Activated naive CD8-positive, alpha-beta T cell treated with anti-CD3 and anti-CD28 coated beads for 36 hours (primary cell): ENCODE measurements around the gene PAX2. TPM values are rescaled to one million over a fixed set of nuclear protein-coding genes. Genes with fewer than 3 reads are reported as not detected.

Experiments used
- DNase-seq: peaks from one replicate; pipeline ENCODE4 v3.0.0; 2021
- H3K27ac Mint-ChIP-seq: one replicate; pipeline ENCODE4 v1.8.0; 2022; ENCODE audit warnings: mild to moderate bottlenecking, moderate library complexity, mixed read lengths
- H3K27me3 Mint-ChIP-seq: one replicate; pipeline ENCODE4 v1.8.0; 2022; ENCODE audit warnings: mild to moderate bottlenecking, mixed read lengths
- H3K36me3 Mint-ChIP-seq: one replicate; pipeline ENCODE4 v1.8.0; 2021; ENCODE audit warnings: mild to moderate bottlenecking, mixed read lengths
- H3K4me1 Mint-ChIP-seq: one replicate; pipeline ENCODE4 v1.8.0; 2021; ENCODE audit warnings: mixed read lengths
- H3K4me3 Mint-ChIP-seq: one replicate; pipeline ENCODE4 v1.8.0; 2022; ENCODE audit warnings: mild to moderate bottlenecking, moderate library complexity, mixed read lengths
- H3K9me3 Mint-ChIP-seq: one replicate; pipeline ENCODE4 v1.8.0; 2022; ENCODE audit warnings: mixed read lengths
- total RNA-seq, 2 experiments: library from RNA; stranded (reverse); gene quantifications; one replicate each; pipeline ENCODE4 v1.2.3, GENCODE V29; 2021

The PAX2 gene
- total RNA-seq, 2 experiments from 2014 or later = not detected

DNA sequence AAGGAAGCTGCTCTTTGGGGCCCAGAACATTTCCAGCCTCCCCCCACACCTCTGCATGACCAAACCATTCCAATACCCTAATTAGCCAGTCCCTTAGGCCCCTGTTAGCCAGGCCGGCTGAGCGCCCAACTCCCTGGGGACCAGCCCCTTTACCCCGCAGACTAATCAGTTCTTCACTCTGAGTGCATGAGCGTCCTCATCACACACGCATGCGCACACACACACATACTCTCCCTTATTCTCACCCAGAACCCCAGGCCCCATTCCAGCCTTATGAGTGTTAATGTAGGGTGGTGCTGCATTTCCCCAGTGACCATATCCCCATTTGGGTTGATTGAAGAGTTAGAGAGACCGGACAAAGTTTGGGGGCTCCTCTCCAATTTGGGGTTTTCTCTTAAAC lies 90.4 kb downstream of the PAX2 start:
- Mint-ChIP-seq H3K27me3 (peaks cover 45% of the 10 kb centered on the region), H3K9me3 (no peaks in the 10 kb centered on the region), H3K4me3 (no peak overlapping the region)

DNA sequence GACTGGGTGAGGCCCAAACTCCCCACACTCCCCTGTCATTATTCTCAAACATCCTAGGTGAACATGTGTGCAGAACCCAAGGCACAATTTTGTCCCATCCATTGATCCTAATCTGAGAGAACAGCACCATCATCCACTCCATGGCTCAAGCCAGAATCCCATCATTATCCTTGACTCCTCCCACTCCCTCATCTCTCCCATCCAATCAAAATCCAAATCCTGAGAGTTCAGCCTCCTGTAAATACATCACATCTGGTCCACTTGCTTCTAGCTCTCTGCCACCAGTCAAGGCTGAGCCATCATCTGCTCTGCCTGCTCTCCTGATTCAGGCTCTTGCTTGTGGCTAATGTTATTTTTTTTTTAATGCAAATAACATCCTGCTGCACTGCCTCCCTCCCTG lies 91.5 kb downstream of the PAX2 start:
- Mint-ChIP-seq H3K27ac (no peak overlapping the region), H3K4me3 (no peak overlapping the region), H3K9me3 (no peaks in the 10 kb centered on the region), H3K27me3 (peaks cover 34% of the 10 kb centered on the region), H3K4me1 (no peaks in the 10 kb centered on the region), H3K36me3 (no peaks in the 10 kb centered on the region)
- DNase-seq = no peak

More for the DNA sequence above, 90.4 kb downstream of the PAX2 start:
- H3K36me3 Mint-ChIP-seq = no peaks in the 10 kb centered on the region
- DNase-seq = no peak
- no peak overlapping the region for H3K27ac Mint-ChIP-seq
- H3K4me1 Mint-ChIP-seq = peaks cover 1% of the 10 kb centered on the region

DNA sequence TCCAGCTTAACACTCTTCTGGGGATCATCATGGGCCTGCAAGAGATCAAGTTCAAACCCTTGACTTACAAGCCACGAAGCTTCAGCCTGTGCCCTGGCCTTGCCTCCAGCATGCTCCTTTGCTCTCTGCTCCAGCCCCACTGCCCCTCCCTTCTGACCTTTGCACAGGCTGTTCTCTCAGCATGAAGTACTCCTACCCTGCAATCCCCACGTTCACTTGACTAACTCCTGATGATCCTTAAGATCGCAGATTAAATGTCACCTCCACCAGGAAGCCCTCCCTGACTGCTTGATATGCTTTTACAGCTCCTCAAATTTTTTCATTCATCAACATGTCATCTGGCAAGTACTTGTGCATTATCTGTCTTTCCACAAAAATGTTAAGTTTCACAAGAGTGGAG lies 91.9 kb downstream of the PAX2 start:
- H3K27me3 Mint-ChIP-seq = peaks cover 30% of the 10 kb centered on the region
- no peak overlapping the region for H3K27ac Mint-ChIP-seq
- H3K36me3 Mint-ChIP-seq = no peaks in the 10 kb centered on the region
- DNase-seq = no peak
- no peaks in the 10 kb centered on the region for H3K4me1 Mint-ChIP-seq
- H3K9me3 Mint-ChIP-seq = no peaks in the 10 kb centered on the region
- H3K4me3 Mint-ChIP-seq = no peak overlapping the region

DNA sequence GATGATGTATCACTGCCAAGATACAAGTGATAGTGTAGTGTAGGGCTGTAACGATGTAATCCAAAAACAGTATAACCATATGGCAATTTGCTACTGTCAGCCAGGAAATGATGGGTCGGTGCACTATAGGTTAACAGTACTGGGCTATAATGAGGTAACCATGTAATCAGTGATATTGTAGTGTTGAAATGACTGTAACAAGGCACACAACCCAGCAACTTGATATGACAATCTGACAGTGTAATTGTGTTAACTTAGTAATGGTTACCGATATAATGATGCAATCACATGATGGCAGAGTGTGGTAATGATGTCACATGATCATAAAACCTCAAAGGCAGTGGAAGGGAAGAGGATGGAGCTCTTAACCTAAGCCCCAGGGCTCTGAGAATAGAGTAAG lies 93.6 kb downstream of the PAX2 start:
- no peak for DNase-seq
- Mint-ChIP-seq H3K36me3 (no peaks in the 10 kb centered on the region), H3K27me3 (peaks cover 18% of the 10 kb centered on the region), H3K4me1 (no peaks in the 10 kb centered on the region), H3K4me3 (no peak overlapping the region), H3K27ac (no peak overlapping the region), H3K9me3 (no peaks in the 10 kb centered on the region)

DNA sequence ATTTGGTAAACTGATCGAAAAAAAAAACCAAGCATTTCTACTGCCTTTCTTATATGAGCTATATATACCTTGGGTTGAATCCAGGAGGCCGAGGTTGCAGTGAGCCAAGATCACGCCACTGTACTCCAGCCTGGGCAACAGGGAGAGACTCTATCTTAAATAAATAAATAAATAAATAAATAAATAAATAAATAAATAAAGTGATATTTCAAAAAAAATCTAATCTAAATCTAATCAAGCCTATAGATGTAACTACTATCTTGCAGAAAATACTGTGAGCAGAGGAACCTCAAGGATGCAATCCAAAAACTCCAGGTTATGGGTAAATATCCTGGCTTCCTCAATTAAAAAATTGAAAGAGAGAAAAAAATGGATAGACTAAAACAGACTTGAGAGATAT lies 96.1 kb downstream of the PAX2 start:
- DNase-seq = no peak
- no peaks in the 10 kb centered on the region for H3K9me3 Mint-ChIP-seq
- H3K27ac Mint-ChIP-seq = no peak overlapping the region
- H3K4me3 Mint-ChIP-seq = no peak overlapping the region
- H3K36me3 Mint-ChIP-seq = no peaks in the 10 kb centered on the region
- peaks cover 20% of the 10 kb centered on the region for H3K27me3 Mint-ChIP-seq
- no peaks in the 10 kb centered on the region for H3K4me1 Mint-ChIP-seq

DNA sequence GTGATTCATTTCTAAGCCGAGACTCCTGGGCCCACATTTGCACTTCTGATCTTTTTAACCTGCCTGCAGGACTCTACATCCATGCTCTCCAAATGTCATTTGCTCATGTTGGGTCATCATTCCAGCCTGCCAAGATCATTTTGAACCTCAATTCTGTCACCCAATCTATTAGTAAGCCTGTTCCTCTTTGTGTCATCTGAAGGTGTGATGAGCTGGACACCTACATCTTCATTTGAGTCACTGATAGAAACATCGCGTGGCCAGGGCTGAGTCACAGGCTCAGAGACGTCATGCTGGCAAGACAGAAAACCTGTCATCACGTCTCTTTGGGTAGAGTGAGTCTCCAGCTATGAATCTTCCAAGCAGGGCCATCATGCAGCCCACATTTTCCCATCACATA lies 102.1 kb downstream of the PAX2 start:
- peaks cover 6% of the 10 kb centered on the region for H3K4me1 Mint-ChIP-seq
- no peaks in the 10 kb centered on the region for H3K36me3 Mint-ChIP-seq
- no peak overlapping the region for H3K27ac Mint-ChIP-seq
- peak; percentile 45 for DNase-seq
- no peak overlapping the region for H3K4me3 Mint-ChIP-seq
- no peaks in the 10 kb centered on the region for H3K9me3 Mint-ChIP-seq
- peaks cover 63% of the 10 kb centered on the region for H3K27me3 Mint-ChIP-seq

DNA sequence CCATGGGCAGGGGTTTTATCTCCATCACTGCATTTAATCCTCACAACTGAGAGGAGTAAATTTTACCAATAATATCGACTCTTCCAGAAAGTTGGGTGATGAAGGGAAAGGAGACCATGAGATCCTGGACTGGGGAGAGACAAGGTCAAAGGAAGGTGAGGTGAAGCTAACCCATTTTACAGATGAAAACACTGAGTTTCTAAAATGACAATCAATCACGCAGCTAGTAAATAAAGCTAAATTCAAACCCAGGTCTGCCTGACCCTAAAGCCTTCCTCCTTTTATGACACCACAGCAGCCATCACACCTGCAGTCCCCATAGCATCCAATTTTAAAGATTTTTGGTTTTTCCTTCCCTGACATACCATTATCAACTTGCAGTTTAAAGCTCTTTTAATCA lies 103.4 kb downstream of the PAX2 start:
- Mint-ChIP-seq H3K36me3 (no peaks in the 10 kb centered on the region), H3K9me3 (no peaks in the 10 kb centered on the region), H3K4me3 (no peak overlapping the region), H3K27me3 (peaks cover 70% of the 10 kb centered on the region), H3K4me1 (peaks cover 6% of the 10 kb centered on the region), H3K27ac (no peak overlapping the region)
- DNase-seq = no peak

DNA sequence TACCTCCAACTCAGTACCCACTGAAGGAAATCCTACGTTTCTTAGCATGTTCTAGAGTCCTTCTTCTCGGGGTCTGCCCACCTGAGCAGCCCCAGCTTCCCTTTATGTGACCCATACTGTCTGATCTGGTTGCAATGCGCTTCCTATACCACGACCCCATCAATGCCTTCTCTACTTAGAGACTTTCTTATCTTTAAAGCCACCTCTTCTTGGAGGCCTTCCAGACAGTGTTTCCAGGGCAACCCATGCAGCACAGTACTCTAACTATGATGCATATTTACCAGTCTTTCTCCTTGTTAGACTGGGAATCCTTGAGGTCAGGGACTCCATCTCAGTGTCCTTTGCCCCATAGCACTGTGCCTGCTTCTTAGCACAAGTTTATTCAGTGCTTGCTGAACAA lies 112.9 kb downstream of the PAX2 start:
- Mint-ChIP-seq H3K9me3 (no peaks in the 10 kb centered on the region), H3K27me3 (peaks cover 51% of the 10 kb centered on the region)

DNA sequence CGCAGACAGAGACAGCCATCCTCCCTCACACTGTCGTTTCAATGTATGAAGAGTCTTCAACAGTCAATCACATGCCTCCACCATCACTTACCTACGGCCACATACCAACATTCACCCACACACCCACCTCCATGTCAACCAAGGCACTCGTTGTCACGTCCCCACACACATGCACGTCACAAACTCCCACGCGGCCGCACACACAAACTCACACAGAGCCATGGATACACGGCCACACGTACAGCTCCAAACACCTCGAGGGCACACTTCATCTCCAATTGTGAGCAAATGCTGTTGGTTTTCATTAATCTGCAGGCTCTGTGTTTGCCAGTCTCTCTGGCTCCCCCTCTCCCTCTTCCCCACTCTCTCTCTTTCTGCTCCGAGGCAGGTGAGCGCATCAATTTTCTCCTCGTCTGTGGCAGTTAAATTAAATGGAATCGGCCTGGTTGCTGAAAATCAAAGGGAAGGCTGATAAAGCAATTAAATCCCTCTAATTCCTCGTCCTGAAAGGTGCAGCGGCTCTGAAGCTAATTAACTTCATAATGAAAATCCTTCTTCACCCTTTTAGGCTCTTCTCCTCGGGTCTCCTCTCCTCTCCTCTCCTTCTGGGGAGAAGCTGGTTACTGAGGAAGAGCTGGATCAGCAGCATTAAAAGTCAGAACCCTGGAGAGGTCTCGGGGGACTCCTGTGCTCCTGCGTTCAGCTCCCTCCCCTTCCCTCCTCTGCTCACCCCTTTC lies 113.5 kb downstream of the PAX2 start:
- H3K4me3 Mint-ChIP-seq = no peak overlapping the region
- no peaks in the 10 kb centered on the region for H3K9me3 Mint-ChIP-seq
- H3K27ac Mint-ChIP-seq = no peak overlapping the region
- H3K4me1 Mint-ChIP-seq = no peaks in the 10 kb centered on the region
- H3K36me3 Mint-ChIP-seq = no peaks in the 10 kb centered on the region
- H3K27me3 Mint-ChIP-seq = peaks cover 48% of the 10 kb centered on the region
- no peak for DNase-seq

More for the DNA sequence above, 112.9 kb downstream of the PAX2 start:
- H3K4me3 Mint-ChIP-seq = no peak overlapping the region
- H3K36me3 Mint-ChIP-seq = no peaks in the 10 kb centered on the region
- H3K4me1 Mint-ChIP-seq = no peaks in the 10 kb centered on the region
- no peak for DNase-seq
- H3K27ac Mint-ChIP-seq = no peak overlapping the region

DNA sequence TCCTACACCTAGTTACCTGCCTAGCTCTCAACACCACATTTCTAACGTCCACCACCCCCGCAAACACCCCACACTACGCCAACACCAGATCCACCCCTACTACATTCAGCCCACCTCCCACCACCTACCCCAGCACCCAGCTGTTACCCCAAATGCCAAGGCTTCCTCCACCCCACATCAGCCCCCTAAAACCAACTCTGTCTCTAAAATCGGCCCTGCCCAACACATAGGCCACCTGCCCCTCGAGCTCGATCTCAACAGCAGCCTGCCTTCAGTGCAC lies 114.0 kb downstream of the PAX2 start:
- Mint-ChIP-seq H3K36me3 (no peaks in the 10 kb centered on the region), H3K27me3 (peaks cover 44% of the 10 kb centered on the region), H3K27ac (no peak overlapping the region), H3K4me1 (no peaks in the 10 kb centered on the region), H3K9me3 (no peaks in the 10 kb centered on the region), H3K4me3 (no peak overlapping the region)
- no peak for DNase-seq

DNA sequence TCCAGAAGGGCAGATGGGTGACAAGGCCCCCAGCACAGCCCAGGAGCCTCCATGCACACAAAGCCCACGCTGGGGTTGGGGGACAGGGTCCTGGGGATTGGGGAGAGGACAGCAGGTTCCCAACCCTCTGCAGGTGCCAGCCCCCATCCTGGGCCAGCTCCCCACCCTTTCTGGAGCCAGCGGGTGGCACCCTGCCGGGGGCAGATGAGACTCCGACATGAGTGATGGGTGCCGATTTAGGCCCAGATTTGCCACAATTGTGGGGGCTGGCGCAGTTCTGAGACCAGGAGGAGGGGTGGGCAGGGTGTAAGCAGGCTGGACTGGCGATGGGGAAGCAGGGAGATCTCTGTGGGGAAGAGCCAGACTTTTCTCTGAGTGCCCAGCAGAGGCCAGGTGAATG lies 118.1 kb downstream of the PAX2 start:
- H3K27me3 Mint-ChIP-seq = peaks cover 50% of the 10 kb centered on the region
- DNase-seq = no peak
- no peak overlapping the region for H3K4me3 Mint-ChIP-seq
- no peaks in the 10 kb centered on the region for H3K9me3 Mint-ChIP-seq
- H3K4me1 Mint-ChIP-seq = peaks cover 2% of the 10 kb centered on the region
- no peaks in the 10 kb centered on the region for H3K36me3 Mint-ChIP-seq
- no peak overlapping the region for H3K27ac Mint-ChIP-seq

DNA sequence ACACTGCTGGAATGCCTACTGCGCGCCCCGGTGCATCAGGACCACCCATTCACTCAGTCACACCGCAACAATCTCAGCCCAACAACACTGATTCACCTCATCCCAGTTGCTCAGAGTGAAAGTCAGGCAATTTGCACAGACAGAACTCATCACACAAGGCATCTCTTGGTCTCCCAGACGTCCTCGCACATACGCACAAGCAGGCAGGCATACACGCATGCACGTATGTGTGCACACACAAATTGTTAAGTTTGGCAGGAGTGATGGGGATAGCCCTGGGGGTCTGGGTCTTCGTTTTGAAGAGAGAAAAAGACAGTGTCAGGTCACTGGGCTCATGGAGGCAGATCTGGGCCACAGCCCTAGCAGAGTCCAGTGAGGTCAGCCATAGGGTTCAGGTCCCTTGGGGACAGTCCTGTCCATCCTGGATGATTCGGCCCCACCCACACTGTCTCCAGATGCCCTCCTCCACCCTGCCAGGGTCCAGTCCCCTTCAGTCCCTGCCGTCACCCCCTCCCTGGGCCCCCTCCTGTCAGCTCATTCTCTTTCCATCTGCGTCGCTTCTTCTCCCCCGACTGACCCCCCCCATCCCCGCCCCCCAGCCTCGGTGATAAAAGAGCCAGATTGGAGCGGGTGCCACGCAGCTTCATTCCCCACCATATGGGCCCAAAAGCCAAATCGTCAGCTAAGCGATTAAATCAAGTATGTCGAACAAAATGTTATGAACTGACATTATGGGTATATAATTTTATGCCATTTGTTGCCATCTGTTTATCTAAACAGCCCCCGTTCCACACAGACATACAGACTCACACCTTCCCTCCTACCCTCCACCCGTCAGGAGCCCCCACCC lies 118.9 kb downstream of the PAX2 start:
- Mint-ChIP-seq H3K27me3 (peaks cover 41% of the 10 kb centered on the region), H3K36me3 (no peaks in the 10 kb centered on the region), H3K27ac (no peak overlapping the region), H3K9me3 (no peaks in the 10 kb centered on the region), H3K4me3 (no peak overlapping the region), H3K4me1 (peaks cover 2% of the 10 kb centered on the region)
- DNase-seq = no peak

DNA sequence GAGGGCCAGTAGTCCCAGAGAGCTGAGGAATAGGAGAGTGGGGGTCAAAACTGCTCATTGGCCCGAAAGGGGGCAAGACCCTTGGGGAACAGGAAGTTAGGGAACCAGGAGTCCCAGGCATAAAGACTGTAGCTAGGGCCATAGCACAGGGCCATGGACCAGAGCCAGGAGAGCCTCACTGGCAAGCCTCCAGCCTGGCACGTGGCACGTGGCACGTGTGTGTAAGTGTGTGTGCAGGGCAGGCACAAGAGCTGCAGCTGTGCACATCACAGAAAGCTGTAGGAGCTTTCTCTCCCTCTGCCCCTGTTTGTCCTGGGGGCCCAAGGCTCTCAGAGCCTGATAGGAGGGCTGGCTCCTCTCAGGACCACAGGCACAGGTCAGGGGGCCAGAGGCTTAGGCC lies 119.6 kb downstream of the PAX2 start:
- no peak for DNase-seq
- Mint-ChIP-seq H3K36me3 (no peaks in the 10 kb centered on the region), H3K9me3 (no peaks in the 10 kb centered on the region), H3K4me1 (peaks cover 2% of the 10 kb centered on the region), H3K27ac (no peak overlapping the region), H3K4me3 (no peak overlapping the region), H3K27me3 (peaks cover 39% of the 10 kb centered on the region)

DNA sequence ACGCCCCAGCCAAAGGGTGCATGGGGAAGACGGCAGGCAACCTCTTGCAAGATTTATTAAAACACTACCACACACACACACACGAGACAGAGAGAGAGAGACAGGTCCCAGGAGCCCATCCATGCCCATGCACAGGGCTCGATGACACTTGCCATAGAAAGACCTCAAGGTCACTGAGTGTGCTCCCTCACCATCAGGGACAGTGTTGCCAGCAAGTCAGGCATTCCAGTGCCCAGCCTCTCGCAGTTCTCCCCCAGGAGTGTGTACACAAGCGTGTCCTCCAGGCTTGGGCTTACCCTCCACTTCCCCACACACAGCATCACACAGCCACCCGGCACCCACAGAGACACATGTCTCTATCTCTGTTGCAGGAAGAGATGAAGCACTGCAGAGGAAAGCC lies 120.6 kb downstream of the PAX2 start:
- Mint-ChIP-seq H3K36me3 (no peaks in the 10 kb centered on the region), H3K4me1 (peaks cover 2% of the 10 kb centered on the region), H3K27me3 (peaks cover 38% of the 10 kb centered on the region), H3K9me3 (no peaks in the 10 kb centered on the region), H3K27ac (no peak overlapping the region), H3K4me3 (no peak overlapping the region)
- no peak for DNase-seq

DNA sequence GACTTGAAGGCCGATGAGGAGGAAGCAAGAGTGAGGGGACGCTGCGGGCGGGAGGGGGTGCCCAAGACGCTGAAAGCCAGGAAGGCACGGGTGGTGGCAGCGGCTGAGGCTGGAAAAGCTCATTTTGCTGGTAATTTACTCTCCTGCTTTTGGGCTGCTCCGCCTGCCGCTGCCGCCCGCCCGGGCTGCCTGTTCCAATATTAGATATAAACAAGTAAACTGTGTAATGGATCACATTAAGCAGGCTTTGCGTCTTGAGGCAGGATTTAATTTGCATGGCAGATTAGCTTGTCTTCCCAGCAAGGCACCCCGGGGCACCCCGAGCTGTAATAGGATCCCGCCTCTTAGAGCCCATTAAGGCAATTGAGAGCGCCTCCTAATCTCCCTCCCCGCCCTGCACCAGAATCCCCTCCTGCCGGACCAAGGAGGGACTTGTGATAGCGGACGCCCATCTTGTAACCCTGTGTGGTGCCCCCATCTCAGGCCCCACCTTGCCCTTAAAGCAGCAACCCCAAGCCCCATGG lies 121.3 kb downstream of the PAX2 start:
- Mint-ChIP-seq H3K27ac (no peak overlapping the region), H3K27me3 (peaks cover 36% of the 10 kb centered on the region), H3K4me1 (peaks cover 2% of the 10 kb centered on the region), H3K4me3 (no peak overlapping the region), H3K36me3 (no peaks in the 10 kb centered on the region), H3K9me3 (no peaks in the 10 kb centered on the region)
- no peak for DNase-seq
